ENCODE measurements around the gene DAPK1.
"Not testable (repeated sequence)": the region's sequence is repeated elsewhere in the genome, so short reads cannot be mapped to it uniquely, and the experiment has no call there.

Gene DAPK1

DNA sequence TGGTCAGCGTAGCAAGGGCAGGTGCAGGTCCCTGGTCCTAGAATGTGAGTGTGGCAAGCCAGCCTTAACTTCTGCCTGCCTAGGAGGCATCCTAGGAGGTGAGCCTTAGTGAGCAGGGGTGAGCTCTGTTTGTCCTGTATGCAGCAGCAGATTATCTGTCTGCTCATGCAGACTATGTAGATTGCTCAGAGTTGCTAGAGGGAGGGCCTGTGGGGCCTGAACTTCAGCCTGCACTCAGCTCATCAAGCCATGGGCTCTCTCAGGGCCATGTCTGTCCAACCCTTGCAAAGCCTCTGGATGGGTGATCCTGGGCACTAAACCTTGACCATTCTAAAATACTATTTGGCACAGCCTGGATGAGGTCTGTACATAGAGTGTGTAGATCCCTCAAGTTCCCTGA is 219.8 kb downstream of the DAPK1 start:
- DNase-seq (ENCODE audit: low spot score), result no peak

DNA sequence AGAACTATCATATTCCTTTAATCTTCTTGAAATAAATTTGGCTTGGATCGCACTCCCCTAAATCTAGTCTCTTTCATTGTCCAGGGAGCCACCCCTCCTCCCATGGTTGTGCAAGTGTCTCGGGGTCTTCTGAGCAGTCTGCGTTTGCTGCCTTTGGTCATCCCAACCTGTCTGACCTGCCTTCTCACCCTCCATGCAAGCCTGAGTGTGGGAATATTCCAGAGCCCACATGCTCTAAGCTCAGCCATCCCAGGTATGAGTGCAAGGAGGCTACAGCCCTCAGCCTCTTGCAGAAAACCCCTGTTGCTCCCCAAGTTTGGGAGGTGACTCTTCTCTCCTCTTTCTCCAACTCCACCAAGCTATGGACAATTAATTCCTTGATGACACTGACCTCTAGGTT is 220.6 kb downstream of the DAPK1 start:
- DNase-seq (ENCODE audit: low spot score), result no peak

GRCh38 chr9:87718852-87719612 is 221.4 kb downstream of the DAPK1 start:
- DNase-seq (ENCODE audit: low spot score), result no peak

GRCh38 chr9:87720173-87720572 is 222.5 kb downstream of the DAPK1 start:
- no peak for DNase-seq (ENCODE audit: low spot score)

DNA sequence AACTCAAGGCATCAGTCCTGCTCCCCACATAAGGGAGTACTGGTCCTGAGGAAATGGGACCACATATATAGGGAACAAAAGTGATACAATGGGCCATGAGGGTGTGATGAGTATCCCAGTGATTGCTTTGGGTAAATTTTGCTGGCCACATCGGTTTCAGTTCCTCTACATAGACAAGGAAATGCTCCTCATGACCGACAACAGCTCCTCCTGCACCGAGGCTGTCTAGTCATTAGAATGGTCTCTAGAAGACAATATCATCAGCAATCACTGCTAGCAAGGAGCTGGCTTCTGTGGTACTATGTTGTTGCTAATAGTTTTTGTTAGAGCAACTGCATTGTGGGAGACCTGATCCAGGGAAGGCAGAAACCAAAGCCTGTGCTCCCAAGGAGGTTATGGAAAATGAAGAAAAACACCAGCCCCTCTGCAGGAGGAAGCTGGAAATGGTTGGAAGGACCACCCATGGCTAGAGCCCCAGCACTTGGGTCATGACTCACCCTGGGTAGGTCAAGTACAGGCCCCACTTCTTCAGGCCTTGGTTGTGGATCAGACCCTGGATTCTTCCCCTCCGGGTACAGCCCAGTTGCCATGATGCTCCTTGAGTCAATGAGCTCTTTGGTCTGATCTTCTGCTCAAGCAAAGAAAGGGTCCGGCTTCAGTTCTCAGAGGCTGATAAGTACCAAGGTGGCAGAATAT is 224.9 kb downstream of the DAPK1 start:
- peak; percentile 12 for DNase-seq (ENCODE audit: low spot score)

DNA sequence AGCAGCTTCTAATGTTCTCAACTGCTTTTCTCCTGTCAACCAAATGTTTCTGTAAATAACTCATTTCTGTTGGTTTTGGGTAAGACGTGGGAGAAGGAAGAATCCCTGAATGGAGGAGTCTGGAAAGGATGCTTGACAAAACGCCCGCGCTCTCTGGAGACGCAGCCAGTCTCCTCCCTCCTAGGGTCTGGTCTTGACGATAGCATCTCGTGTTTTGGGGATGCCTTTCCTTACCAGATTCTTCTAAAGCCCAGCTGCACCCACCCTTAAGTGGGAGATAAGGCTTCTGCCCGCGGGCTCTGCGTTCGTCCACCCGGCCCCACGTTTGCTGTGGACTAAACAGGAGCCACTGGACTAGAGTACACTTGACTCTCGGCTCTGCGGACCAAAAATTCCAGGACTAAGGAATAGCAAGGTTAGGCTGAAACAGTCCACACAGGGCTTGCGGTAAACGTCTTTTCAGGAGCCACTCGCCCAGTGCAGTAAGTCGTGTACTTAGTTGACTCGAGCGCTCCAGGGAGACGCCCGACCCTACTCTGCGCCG is 227.8 kb downstream of the DAPK1 start:
- no peak for DNase-seq (ENCODE audit: low spot score)

- peak; percentile 42 for DNase-seq (ENCODE audit: low spot score)
Measured at GRCh38 chr9:87725900-87726709, 228.4 kb downstream of the DAPK1 start, which contains the start of gene CTSL. Gene CTSL, plus strand, starts transcription at chr9:87726119. Its CDS starts 1,485 bp downstream, at chr9:87727604.

GRCh38 chr9:87729246-87729645 is 231.6 kb downstream of the DAPK1 start:
- no peak for DNase-seq (ENCODE audit: low spot score)

- DNase-seq (ENCODE audit: low spot score), result no peak
Measured at GRCh38 chr9:87731321-87731720, 233.7 kb downstream of the DAPK1 start.

DNA sequence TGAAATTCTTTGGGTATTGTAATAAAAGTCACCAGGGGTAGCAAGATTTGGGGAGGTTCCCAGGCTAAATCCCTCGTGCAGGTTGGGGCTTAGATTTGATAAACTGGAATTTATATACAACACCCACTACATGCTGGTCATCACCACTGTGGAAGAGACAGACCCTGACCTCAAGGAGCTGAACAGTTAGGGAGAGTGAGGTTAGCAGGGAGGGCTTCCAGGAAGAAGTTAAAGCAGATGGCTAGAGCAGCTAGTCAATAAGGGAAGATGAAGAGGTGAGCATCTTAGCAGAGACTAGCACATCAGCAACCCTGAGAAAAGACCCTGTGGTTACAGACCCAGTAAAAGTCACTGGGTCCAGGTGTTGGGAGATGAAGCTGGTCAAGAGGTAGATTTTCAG is 234.7 kb downstream of the DAPK1 start:
- DNase-seq (ENCODE audit: low spot score), result no peak

- no peak for DNase-seq (ENCODE audit: low spot score)
Measured at GRCh38 chr9:87732756-87733155, 235.1 kb downstream of the DAPK1 start.

DNA sequence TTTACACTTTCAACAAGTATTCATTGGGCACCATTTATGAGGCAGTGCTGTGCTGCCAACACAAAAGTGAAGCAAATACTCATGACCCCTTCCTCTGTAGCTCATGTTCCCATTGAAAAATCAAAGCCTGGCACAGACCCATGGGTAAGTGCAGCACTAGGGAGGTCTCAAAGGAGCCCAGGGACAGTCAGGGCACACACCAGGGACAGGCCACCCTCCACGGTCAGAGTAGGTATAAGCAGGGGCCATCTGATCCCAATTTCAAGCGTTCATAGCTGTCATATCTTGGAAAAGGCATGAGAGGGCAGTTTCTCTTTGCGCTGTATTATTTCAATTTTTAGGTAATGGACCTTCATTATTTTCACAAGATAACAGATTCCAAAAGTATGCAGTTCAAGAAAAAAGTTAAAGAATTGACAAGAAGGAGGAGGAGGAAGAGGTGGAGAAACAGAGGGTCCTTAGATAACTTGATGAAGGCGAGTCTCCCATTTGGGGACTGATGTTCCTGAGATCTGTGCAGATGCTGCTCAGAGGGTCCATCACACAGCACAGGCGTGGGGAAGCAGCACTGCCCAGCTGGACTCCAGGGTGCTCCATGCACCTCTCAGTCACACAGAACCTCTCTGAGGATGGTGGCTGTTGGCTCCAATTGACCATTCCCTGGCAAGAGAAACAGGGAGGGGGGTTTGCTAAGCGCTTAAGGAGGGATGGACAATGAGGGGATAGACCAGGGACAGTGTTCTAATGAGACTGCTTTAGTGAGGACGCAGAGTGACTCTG is 235.8 kb downstream of the DAPK1 start:
- DNase-seq (ENCODE audit: low spot score), result no peak

- DNase-seq (ENCODE audit: low spot score), result no peak
Measured at GRCh38 chr9:87734106-87734505, 236.4 kb downstream of the DAPK1 start.

DNA sequence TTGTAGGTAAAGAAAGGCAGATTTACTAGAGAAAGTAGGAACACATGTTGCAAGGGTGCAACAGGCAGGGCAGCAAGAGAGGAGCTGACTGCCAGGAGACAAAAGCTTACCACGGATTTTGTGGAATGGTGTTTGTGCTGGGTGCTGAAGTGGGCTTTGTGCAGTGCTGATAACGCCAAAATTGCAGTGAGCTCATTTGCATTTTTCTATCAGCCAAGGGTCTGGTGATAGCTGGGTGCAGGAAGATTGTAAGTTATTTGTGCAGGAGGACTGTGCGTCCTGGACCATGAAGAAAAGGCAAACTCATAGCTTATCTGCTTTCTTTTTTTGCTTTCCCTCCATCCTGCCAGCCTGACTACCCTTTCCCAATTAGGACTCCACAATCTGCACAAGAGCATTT is 241.9 kb downstream of the DAPK1 start:
- no peak for DNase-seq (ENCODE audit: low spot score)

GRCh38 chr9:87740209-87740608 is 242.5 kb downstream of the DAPK1 start:
- no peak for DNase-seq (ENCODE audit: low spot score)

DNA sequence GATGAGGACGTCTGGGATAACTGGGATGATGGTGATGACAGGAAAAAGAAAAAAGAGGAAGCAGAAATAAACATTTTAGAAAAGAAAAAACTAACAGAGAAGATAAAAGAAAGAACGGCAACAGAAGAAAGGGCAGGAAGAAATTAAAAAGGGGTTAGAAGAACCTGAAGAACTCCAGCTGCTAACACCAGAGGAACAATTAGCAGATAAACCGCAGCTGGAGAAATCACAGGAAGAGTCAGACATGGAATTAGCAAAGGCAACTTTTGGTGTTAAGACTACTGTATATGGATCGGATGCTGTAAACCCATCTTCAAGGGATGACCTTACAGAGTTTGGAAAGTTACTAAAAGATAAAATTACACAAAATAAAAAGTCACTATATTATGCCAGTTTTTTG is 243.7 kb downstream of the DAPK1 start:
- no peak for DNase-seq (ENCODE audit: low spot score)

- no peak for DNase-seq (ENCODE audit: low spot score)
Measured at GRCh38 chr9:87741891-87742290, 244.2 kb downstream of the DAPK1 start.

GRCh38 chr9:87742813-87743428 is 245.3 kb downstream of the DAPK1 start:
- no peak for DNase-seq (ENCODE audit: low spot score)

DNA sequence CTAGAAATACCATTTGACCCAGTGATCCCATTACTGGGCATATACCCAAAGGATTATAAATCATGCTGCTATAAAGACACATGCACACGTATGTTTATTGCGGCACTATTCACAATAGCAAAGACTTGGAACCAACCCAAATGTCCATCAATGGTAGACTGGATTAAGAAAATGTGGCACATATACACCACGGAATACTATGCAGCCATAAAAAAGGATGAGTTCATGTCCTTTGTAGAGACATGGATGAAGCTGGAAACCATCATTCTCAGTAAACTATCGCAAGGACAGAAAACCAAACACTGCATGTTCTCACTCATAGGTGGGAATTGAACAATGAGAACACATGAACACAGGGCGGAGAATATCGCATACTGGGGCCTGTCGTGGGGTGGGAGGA is 246.6 kb downstream of the DAPK1 start:
- not testable (repeated sequence) for DNase-seq (ENCODE audit: low spot score)

- DNase-seq (ENCODE audit: low spot score), result no peak
Measured at GRCh38 chr9:87746186-87746585, 248.5 kb downstream of the DAPK1 start.

- DNase-seq (ENCODE audit: low spot score), result no peak
Measured at GRCh38 chr9:87748881-87749280, 251.2 kb downstream of the DAPK1 start.
